ENCODE measurements around the gene RETREG1. TPM values are rescaled to one million over a fixed set of nuclear protein-coding genes. Genes with fewer than 3 reads are reported as not detected.

RETREG1 gene
- total RNA-seq, 1 experiment from 2014 or later: 3.4 TPM

DNA sequence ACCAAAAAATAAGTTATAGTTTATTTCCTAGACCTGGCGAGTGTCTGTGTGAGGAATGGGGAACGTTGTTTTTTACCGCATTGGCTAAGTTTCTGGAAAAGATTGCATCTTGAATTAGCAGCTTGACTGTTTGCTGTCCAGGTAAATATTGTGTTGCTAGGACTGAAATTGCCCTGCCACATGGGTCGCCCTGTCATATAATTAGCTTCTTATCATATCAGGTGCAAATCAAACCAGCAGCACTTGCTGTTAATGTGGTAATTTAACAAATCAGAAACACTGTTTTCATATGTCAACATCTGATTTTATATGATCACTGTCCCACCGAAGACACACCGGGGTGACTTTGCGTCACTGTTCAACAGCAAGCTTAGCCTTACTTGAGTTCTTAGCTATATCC is 87.5 kb downstream of the RETREG1 start:
- H4K5ac ChIP-seq (ENCODE audit: insufficient read length, low read depth, low read length): no peak overlapping the region
- no peaks in the 10 kb centered on the region for H4K20me1 ChIP-seq (ENCODE audit: control insufficient read depth, insufficient read depth, insufficient read length)
- Mint-ChIP-seq H3K36me3 (ENCODE audit: insufficient read depth in 1 of 3, low read depth in 3 of 3) (no peaks in the 10 kb centered on the region), H3K27ac (no peak overlapping the region), H3K27me3 (ENCODE audit: low read depth) (no peaks in the 10 kb centered on the region), H3K4me3 (no peak overlapping the region), H3K9me3 (no peaks in the 10 kb centered on the region), H3K4me1 (no peaks in the 10 kb centered on the region)
- no peaks in the 10 kb centered on the region for H3K23me2 ChIP-seq (ENCODE audit: insufficient read length, low read depth, low read length, poor library complexity, severe bottlenecking)
- H2AFZ ChIP-seq (ENCODE audit: low read length): no peak overlapping the region
- no peak overlapping the region for H2BK15ac ChIP-seq (ENCODE audit: low read depth, low read length)
- no CpG with 5 or more reads among the region's 7 CpGs for WGBS (ENCODE audit: extremely low coverage, insufficient read length, low lambda C conversion rate)
- H3K27me3 ChIP-seq (ENCODE audit: insufficient read depth, low read length): no peaks in the 10 kb centered on the region
- no peaks in the 10 kb centered on the region for H3K79me1 ChIP-seq (ENCODE audit: insufficient read depth, low read depth, low read length, poor library complexity, severe bottlenecking)
- no peak overlapping the region for H3K4me2 ChIP-seq (ENCODE audit: insufficient read depth, insufficient read length, low read length)
- no peaks in the 10 kb centered on the region for H3K9me3 ChIP-seq (ENCODE audit: control insufficient read depth, low read depth, low read length)
- no peak overlapping the region for H3K18ac ChIP-seq (ENCODE audit: insufficient read length, low read depth, low read length)
- H3K23ac ChIP-seq (ENCODE audit: insufficient read length, low read depth, low read length): no peak overlapping the region
- H2BK120ac ChIP-seq (ENCODE audit: low read depth, low read length, poor library complexity, severe bottlenecking): no peak overlapping the region
- TF ChIP-seq, protein P1, sequence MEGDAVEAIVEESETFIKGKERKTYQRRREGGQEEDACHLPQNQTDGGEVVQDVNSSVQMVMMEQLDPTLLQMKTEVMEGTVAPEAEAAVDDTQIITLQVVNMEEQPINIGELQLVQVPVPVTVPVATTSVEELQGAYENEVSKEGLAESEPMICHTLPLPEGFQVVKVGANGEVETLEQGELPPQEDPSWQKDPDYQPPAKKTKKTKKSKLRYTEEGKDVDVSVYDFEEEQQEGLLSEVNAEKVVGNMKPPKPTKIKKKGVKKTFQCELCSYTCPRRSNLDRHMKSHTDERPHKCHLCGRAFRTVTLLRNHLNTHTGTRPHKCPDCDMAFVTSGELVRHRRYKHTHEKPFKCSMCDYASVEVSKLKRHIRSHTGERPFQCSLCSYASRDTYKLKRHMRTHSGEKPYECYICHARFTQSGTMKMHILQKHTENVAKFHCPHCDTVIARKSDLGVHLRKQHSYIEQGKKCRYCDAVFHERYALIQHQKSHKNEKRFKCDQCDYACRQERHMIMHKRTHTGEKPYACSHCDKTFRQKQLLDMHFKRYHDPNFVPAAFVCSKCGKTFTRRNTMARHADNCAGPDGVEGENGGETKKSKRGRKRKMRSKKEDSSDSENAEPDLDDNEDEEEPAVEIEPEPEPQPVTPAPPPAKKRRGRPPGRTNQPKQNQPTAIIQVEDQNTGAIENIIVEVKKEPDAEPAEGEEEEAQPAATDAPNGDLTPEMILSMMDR (conservative IDR thresholded peaks at IDR 0.05): no peak
- H2BK20ac ChIP-seq (ENCODE audit: low read depth, low read length, poor library complexity, severe bottlenecking): no peak overlapping the region
- no peak overlapping the region for H3K14ac ChIP-seq (ENCODE audit: insufficient read depth, low read length)
- no peak overlapping the region for H4K91ac ChIP-seq (ENCODE audit: insufficient read length, low read depth, low read length)
- H4K8ac ChIP-seq (replicated peaks; ENCODE audit: insufficient read length, low read depth, low read length): no peak overlapping the region
- H3K4ac ChIP-seq (ENCODE audit: low read depth, low read length): no peak overlapping the region
- no peak overlapping the region for H3K9ac ChIP-seq (ENCODE audit: extremely low read depth, insufficient read length, low read length)
- no peaks in the 10 kb centered on the region for H3K4me1 ChIP-seq (ENCODE audit: insufficient read depth, low read length)
- H3K79me2 ChIP-seq (ENCODE audit: insufficient read depth, low read length): no peaks in the 10 kb centered on the region
- H3K27ac ChIP-seq (ENCODE audit: insufficient read length, low read depth, low read length): no peak overlapping the region
- no peak overlapping the region for H2BK5ac ChIP-seq (ENCODE audit: insufficient read length, low read length)
- no peak overlapping the region for H2AK5ac ChIP-seq (ENCODE audit: insufficient read length, low read length)
- DNase-seq: no peak
- no peak overlapping the region for H3K56ac ChIP-seq (ENCODE audit: insufficient read length, low read depth, low read length)
- no peak overlapping the region for H3T11ph ChIP-seq (ENCODE audit: low read length)
- no peak overlapping the region for H2BK12ac ChIP-seq (ENCODE audit: insufficient read length, low read depth, low read length)
